Middle frontal gyrus (tissue), 1 donor: ENCODE measurements around the gene HDAC4.

Source experiments
- DNase-seq: peaks from one replicate; pipeline ENCODE4 v3.0.0-alpha.2; 2015; ENCODE audit warnings: low spot score; ENCODE audit errors: extremely low spot score

Gene HDAC4

DNA sequence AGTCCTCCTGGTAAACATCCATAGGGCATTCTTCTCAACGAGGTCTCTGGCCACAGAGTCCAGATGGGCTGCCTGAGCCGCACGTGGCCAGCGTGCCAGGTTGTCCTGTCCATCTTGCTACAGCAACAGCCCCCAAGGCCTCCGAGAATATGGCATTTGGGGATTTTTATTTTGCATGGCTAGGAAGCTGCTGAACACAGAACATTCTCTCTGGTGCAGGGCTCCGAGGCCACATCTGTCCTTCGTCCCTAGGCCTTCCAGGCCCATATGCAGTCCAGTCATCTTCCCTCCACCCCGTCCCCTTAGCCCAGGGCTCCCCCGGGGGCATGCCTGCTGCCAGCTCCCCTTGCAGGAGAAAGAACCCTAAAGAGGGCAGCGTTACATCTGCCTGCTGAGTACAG lies 2.3 kb downstream of the HDAC4 start:
- no peak for DNase-seq

DNA sequence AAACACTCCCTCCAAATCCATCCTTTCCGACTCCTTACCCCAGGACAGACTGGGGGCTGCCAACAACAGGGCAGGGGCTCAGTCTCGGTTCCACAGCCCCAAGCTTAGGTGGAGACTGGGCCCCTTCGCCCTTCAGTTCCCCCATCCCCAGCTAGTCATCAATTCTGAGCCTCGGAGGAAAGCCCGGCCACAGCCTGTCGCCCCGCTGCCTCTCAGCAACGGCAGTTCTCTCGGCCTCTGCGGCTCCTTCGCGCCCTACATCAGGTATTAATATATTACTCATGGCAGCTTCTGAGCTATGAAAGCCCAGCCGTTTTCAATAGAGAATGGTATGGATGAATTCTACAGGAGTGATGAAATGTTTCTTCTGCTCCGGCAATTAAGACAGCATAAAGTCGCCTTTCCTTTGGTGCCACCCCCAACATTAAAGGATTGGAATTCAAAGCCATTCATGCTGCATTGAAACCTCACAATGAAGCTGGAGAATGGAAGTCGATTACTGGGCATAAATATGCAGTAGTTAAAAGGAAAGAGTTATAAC lies 2.8 kb downstream of the HDAC4 start:
- DNase-seq = no peak

DNA sequence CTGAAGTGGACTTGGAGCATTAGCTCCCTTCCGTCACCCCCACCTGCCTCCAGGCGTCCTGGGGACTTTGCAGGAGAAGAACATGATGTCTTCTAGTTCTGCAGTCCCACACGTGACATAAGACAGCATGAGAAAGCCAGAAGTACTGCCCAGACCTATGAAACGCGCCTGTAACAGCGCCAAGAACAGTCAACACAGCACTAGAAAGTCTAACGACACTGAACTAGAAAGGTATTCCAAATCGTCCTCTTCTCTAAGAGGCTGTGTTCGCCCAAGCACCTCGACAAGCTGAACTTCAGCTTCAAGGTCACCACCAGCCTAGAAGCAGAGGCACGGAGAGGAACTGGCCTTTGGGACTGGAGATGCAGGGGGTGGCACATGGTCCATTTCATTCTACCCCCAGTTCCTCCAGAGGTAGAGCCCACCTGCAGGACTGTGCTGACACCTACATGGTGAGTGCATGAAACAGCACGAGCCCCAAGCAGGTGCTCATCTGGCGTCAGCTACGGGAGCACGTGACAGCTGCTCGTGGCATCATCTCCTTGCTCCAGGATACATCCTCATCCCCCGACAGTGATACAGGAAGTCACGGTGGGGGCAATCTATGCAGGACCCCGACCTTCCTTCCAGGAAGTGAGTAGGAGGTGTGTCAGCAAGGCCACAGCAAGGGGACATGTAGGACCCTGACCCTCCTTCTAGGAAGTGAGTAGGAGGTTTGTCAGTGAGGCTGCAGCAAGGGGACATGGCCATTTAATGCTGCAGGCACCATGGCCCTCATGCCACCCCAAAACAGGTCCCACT lies 3.7 kb downstream of the HDAC4 start:
- DNase-seq = no peak

DNA sequence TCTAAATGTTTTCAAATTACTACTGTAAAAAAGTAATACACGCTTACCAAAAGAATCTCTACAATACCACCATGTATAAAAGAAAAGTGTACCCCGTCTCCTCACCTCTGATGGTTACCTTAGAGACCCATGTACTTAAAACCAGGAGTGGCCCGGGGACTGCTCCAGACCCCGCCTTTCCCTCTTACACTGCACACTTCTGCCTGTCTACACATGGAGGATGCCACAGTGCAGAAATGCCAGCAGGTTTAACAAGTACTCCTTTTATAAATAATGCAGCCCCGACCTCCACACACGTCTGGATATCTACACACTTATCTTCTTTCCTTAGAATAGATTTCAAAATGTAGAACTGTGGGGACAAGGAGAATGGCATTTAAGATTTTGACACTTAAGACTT lies 5.3 kb downstream of the HDAC4 start:
- no peak for DNase-seq

DNA sequence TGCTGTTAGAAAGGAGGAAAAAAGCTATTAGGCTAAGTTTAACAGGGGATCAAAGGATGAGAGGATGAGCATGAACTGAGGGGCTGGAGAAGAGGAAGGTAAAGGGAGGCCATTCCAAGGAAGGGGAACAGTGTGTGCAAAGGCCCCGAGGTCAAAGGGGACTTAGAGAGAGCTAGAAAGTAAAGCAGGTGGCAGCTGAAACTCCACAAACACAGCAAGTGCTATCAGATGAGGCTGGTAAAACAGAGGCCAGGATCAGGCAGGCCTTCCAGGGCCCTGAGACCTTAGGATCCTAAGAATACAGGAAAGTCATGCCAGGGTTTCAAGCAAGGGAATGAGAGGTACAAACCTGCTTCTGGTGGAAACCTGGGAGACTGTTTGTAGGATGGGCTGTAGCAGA lies 5.8 kb downstream of the HDAC4 start:
- no peak for DNase-seq

DNA sequence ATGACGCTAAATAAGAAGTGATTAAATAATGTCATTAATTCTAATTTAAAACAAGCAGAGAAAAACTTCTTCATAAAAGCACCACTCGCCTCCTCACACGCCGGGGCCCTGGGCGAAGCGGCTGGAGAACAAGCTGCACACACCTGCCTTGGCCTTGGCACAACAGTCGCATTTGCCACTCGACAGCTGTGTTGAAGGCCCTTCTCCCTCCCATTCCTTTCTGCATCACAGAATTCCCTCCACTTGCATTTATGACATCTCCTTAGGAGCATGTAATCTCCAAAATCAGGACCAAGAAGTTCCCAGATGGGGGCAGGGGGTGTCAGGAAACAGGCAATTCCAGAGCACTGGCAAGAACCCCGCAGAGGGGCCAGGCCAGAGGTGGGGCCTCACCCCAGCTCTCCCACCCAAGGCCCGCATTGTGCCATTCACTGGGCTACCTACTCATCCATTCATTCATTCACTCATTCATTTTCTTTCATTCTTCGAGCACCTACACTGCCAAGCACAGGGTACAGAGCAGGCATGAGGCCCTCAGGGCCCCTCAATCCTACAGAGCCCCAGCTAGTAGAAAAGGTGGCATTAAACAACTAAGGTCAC lies 6.4 kb downstream of the HDAC4 start:
- DNase-seq = no peak

DNA sequence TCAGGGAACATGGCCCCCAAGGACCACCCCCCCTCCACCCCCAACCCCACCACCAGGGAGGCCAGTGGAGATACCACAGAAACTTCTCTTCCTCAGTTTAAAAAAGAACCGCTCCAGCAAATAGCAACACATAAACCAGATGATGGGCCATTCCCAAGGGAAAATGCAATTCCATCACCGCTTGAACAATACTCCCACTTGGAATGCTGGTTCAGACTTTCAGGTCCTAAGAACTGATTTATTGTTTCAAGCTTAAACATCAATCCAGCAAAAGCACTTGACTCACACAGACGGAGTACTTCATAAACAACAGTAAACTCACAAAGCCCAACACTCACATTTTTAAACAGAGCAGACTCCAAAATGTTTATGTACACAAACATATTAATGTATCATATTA lies 6.9 kb downstream of the HDAC4 start:
- no peak for DNase-seq

DNA sequence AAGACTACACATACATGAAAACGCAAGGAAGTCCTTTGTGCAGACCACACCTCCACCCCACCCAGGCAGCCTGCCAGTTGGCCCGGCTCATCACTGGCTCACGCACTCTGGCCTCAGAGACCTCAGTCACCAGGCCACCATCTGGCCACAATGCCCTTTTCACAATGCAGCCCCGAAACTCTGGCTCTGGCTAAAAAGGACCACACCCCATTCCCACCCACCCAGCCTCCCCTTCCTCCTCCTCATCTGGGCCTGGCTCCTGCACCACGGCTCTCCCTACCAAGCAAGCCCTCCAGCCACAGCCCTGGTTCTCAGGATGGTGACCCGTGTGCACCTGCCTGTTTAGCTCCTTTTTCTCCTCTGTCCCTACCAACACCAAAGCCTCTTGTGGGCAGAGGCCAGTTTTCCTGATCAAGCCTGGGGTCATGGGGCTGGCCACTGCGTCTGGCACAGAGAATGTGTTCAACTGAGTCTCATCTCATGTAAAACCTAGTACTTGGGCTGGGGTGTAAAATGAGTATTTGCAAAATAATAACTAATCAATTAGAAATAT lies 7.4 kb downstream of the HDAC4 start:
- no peak for DNase-seq

DNA sequence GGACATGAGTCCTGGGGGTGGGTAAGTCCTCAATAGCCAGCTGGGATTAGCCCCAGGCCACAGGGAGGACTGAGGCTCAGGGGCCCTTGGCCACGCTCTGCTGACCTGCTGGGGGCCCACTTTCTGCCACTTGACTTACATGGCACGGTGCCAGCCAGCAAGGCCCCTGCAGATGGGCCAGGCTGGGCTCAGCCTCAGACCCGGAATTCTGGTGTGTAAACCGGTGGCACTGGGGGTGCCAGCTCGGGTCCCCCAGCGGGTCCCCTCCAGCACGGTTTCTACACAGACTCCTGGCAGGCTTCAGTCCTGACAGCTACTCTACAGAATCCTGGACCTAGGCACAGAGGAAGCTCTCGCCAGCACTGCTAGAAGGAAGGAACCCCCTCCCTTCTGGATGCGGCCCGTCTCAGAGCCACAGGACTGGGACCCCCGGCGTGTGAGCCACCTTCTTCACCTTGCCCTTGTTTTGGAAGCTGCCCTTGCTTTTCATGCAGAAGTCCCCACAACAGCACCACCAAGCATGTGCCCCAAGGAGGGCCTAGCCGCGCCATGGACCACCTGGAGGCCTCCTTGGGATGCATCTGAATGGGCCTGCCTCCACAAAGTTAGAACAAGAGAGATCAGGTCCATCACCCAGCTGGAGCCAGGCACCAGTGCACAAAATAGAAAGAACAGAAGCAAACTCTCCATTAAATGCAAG lies 8.0 kb downstream of the HDAC4 start:
- DNase-seq = no peak

DNA sequence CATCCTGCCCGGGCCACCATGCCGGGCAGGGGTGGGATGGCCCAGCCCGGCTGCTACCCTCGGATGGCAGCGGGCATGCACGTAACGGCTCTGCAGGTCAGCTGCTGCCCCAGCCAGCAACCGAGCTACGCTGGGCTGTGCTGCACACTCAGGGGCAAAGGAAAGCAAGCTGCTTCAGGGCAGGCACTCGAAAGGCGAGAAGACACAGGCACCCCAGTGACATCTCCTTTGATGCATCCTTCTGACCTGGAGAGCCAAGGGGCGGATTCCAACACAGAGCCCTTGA lies 8.8 kb downstream of the HDAC4 start:
- no peak for DNase-seq

DNA sequence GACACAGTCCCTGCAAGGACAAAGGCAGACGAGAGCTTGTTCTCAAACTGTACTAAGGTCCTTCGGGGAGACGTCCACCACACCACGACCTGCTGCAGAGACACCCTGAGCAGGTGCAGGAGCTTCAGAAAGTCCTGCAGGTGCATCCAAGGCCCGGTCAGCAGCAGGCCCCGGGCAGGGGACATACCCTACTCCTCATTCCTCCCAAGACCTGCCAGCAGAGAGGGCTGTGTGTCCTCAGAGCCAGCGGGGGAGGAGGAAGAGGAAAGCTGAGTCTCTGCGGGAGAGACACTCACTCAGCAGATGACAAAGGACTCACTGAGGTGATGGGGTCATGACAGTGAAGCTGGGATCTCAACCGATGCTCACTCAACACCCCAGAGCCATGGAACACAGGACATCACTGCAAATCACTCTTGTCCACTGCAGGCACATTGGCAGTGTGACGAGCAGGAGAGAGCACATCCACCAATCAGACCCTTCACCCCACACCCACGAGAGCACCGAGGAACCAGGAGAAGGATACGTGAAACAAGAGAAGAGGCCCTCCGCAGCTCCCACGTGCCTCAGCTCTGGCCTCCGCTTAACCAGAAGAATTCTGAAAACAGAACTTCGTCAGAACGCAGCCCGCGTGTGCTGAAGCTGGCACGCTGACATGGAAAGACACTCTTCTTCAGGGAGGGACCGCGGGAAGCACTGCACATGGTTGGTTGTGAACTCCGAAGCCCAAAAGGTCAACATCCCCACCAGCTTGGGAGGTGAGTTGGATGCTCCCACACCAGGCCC lies 9.3 kb downstream of the HDAC4 start:
- DNase-seq = no peak

DNA sequence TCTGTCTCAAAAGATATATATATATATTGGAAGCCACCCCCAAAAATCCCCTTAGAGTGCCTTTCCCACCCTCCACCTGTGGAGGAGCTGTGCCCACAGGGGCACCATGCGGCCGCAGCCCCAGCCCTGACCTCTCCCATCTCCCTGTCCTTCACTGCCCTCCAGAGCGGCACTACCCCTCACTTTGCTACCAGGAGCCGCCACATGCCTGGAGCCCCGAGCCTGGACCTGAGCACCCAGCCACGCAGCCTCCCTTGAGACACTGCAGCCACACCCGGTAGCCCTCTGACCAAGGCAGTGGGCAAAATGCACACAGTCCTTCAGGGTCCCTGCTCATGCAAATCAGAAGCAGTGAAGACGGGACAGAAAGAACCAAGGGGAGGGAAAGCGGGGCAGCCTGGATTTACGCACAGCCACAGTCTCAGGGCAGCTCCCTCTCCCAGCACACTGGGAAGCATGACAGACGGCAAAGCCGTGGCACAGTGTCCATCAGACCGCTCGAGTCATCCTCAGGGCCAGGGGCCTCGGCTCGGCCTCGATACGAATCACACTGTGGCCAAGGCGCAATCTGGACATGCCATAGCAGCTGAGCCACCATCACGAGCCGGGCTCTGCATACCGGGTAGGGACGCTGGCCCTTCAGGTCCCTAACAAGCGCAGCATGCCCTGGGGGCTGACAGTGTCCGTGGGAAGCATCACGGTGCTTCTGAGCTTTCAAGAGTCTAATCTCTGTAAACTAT lies 10.1 kb downstream of the HDAC4 start:
- no peak for DNase-seq

DNA sequence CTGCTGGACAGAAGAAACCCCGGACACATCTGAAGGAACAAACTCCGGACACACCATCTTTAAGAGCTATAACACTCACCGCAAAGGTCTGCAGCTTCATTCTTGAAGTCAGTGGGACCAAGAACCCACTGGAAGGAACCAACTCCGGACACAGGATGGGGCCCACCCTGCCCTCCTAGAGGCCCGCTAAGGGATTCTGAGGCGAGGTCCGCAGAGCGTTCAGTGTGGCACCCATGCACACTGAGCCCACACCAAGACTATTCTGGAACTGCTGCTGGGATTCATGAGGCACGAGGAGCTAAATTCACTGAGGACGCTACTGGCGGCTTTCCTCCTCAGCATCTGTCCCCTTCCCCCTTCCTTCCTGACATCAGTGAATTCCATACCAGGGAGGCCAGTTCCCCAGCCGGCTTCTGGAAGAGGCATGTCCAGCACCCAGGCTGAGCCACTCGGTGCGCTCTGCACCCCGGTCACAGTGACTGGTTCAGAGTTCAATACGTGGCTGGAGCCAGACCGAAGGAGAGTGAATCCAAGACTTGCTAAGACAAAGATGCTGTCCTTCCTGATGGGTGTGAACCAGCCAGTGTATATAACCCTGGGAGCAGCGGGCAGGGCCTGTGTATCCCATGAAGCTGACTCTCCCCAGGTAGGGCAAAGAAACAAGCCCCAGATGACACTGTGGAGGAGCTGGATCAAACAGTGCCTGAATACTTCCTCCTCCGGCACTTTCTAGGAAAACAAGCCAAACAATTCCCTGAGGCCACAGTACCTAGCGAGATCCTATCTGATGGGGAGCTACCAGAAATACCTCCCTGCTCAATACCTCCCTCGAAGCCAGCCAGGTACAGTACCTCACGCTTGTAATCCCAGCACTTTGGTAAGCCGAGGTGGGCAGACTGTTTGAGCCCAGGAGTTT lies 11.1 kb downstream of the HDAC4 start:
- no peak for DNase-seq

DNA sequence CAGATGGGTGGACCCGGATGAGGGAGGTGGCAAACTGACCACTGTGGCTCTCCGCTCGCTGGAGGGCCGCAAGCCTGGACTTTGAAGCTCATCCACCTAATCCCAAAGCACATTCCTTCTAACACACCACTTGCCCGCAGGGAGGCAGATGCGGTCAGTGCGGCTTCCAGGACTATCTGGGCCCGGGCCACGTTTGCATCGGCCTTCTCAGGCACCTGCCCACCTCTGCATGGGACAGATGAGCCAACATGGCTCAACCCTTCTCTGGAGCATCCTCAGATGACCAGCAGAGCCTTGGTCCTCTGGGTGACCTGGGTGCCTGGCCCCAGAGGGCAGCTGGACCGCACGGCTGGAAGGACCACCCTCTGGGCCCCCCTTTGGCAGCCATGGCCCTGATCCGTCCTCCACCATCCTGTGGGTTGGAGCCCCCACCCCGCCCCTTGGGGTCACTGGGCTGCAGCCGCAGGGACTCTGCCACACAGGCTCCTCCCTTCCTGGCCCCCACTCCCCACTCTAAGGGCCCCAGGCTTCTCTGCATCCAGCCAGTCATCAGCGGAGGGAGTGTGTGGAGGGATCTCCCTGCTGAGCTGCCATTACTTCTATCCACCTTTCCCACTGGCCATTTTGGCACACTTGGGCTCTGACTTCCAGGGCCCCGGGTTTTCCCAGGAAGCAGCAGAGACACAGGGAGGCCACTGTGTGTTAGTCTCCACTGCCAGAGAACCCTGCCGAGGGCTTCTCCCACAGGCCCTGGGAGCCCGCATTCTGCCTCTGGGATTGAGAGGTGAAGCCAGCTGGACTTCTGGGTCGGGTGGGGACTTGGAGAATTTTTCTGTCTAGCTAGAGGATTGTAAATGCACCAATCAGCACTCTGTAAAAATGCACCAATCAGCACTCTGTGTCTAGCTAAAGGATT lies 12.3 kb downstream of the HDAC4 start:
- no peak for DNase-seq

DNA sequence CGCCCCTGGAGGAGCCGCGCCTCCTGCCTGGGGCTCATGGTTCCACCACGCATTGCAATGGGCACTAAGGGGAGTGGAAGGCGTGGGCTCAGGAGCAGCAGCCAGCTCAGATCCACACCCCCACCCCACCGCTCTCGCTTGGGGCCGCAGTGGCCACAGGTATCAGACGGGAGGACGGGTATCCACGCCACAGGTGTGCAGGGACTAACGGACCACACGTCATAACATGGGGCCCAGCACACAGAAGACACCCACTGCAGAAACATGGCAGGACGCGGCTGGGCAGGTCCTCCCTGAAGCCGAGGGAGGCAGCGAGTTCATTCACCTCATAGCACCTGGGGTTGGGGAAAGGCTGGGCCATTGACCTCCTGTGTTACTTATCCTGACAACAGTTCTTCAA lies 13.0 kb downstream of the HDAC4 start:
- DNase-seq = no peak

DNA sequence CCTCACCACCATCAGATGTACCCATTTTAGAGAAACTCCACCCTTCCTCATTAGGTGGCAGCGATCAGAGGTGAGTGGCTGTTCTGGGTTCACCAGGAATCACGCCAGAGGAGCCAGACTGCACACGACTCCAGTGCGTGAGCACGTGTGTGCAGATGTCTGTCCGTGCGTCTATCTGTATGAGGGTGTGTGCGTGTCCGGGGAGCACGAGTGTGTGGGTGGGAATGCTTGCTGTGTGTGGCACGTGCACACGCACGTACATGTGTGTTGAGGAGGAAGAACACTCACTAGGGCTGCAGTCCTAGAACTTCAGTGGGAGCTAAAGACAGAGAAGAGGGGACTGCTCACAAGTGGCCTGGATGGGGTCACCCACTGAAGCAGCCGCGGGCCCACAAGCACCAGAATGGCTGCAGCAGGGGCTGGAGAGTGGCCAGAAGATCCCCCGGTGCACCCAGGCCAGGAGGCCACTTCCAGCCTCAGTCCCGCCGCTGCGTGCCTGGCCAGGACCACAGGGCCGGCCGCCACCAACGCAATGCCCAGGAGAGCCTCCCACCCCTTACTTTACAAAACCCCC lies 13.9 kb downstream of the HDAC4 start:
- DNase-seq = no peak

DNA sequence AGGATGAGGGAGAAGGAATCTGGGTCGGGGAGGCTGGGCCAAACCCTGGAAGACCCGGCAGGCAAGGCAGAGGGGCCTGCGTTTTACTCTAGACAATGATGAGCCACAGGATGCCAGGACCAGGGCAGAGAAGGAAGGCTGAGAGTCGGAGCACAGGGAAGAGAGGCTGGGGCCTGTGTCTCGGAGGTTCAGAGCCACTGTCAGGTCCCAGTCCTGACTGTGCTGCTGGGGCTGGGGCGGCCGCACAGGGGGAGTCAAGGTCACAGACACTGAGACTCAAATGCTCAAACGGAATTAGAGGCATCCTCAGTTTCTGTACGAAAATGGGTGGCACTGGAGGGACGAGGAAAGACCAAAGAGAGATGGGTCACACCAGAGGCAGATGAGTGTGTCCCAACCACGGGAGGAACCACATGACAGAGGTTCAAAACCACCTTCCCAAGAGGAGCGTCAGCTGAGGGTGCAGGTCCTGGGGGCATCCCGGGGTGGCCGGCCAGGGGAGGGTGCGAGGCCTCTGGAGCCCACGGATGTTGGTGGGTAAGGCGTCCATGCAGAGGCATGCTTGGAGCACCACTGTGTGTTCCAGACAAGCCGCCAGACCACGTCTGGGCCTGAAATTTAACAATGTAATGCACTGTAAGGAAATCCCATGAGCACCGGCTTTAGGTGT lies 14.7 kb downstream of the HDAC4 start:
- DNase-seq = no peak
